HG03280 (cell line): ENCODE data around the gene NUP153.

ENCODE experiments used
- ATAC-seq: cut with Tn5 transposase; IDR thresholded peaks from one replicate; pipeline ENCODE4 v1.9.1; 2021; ENCODE audit warnings: mild to moderate bottlenecking, moderate library complexity; ENCODE audit not compliant: unreplicated experiment

The NUP153 gene

DNA sequence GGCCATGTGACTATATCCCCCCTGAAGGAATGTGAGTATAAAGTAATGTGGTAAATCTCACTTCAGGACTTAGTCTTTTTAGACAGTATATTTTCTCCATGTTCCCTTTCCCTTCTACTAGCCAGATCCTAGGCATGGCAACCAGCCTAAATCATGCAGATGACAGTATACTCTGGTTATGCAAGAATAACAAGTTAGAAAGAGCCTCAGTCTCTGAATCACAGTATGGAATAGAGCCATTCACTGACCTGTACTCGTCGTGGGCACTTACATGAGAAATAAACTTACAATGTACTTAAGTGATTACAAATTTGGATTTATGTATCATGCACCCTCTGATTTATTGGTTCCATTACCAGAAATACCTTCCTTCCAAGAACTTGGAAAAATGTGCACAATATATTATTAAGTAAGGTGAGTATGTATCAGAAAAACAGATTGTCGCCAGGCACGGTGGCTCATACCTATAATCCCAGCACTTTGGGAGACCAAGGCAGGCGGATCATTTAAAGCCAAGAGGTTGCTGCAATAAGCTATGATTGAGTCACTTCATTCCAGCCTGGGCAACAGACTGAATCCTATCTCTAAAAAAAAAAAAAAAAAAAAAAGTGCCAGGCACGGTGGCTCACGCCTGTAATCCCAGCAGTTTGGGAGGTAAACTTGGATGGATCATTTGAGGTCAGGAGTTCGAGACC lies 131.7 kb downstream of the NUP153 start:
- no peak for ATAC-seq

GRCh38 chr6:17565399-17565798 lies 141.3 kb downstream of the NUP153 start:
- ATAC-seq: no peak
